K562 (cell line): Measurements from ENCODE around the gene PRR11. TPM values are rescaled to one million over a fixed set of nuclear protein-coding genes. Genes with fewer than 3 reads are reported as not detected.

Experiments
- ASH1L ChIP-seq: fragments of 450-650 bp; IDR thresholded peaks from 2 replicates; pipeline ENCODE4 v1.6.1; 2018; ENCODE audit warnings: borderline replicate concordance, mild to moderate bottlenecking, low read depth; ENCODE audit not compliant: partially characterized antibody
- ATF7 ChIP-seq: fragments of 450-650 bp; IDR thresholded peaks from 2 replicates; pipeline ENCODE4 v1.7.1; 2014; ENCODE audit warnings: mild to moderate bottlenecking, moderate library complexity
- CBFA2T3 ChIP-seq: fragments of 450-650 bp; IDR thresholded peaks from 2 replicates; pipeline ENCODE4 v1.6.1; 2017
- FOXK2 ChIP-seq, 2 experiments: fragments of 450-650 bp; IDR thresholded peaks in 1 of 2; conservative IDR thresholded peaks in 1 of 2; 2 replicates each; pipeline ENCODE4 v1.6.1; 2016; ENCODE audit warnings: low read depth in 2 of 2, mild to moderate bottlenecking in 1 of 2
- GATAD2B ChIP-seq: fragments of 450-650 bp; IDR thresholded peaks from 2 replicates; pipeline ENCODE4 v1.6.1; 2017; ENCODE audit warnings: mild to moderate bottlenecking, borderline replicate concordance
- HDAC2 ChIP-seq: fragments of 450-650 bp; IDR thresholded peaks from 2 replicates; pipeline ENCODE4 v1.6.1; 2016; ENCODE audit warnings: mild to moderate bottlenecking
- HDGF ChIP-seq: fragments of 450-650 bp; IDR thresholded peaks from 2 replicates; pipeline ENCODE4 v1.6.1; 2016
- IFI16 ChIP-seq: fragments of 250-450 bp; sonication (Bioruptor Pico); IDR thresholded peaks from 2 replicates; pipeline ENCODE4 v2.1.2; 2022; ENCODE audit warnings: mild to moderate bottlenecking, inconsistent platforms
- MBD2 ChIP-seq: sonication (generic); IDR thresholded peaks from 2 replicates; pipeline ENCODE4 v1.6.1; 2016; ENCODE audit warnings: low read depth, borderline replicate concordance
- MYBL2 ChIP-seq, 2 experiments: fragments of 450-650 bp in 1 of 2; sonication (generic) in 1 of 2; formaldehyde crosslinking in 1 of 2; IDR thresholded peaks; 2 replicates each; pipeline versions ENCODE4 v1.6.1 to v1.8.1; 2017 to 2022; ENCODE audit warnings: borderline replicate concordance in 1 of 2, inconsistent platforms in 1 of 2, low read depth in 1 of 2, mild to moderate bottlenecking in 1 of 2, missing genetic modification reagents in 1 of 2, moderate library complexity in 1 of 2
- NR2C1 ChIP-seq, 2 experiments: fragments of 450-650 bp; IDR thresholded peaks; 2 replicates each; pipeline ENCODE4 v1.6.1; 2017; ENCODE audit warnings: mild to moderate bottlenecking in 2 of 2, antibody characterized with exemption in 1 of 2, inconsistent platforms in 1 of 2, missing compliant biosample characterization in 1 of 2, missing genetic modification characterization in 1 of 2
- NR2C2 ChIP-seq, 2 experiments: fragments of 200-800 bp in 1 of 2; sonication (Bioruptor generic) in 1 of 2; sonication (generic) in 1 of 2; formaldehyde crosslinking in 1 of 2; IDR thresholded peaks; 2 replicates each; pipeline versions ENCODE4 v1.6.1 to v1.8.0; 2016 to 2022; ENCODE audit warnings: mild to moderate bottlenecking in 1 of 2, missing compliant biosample characterization in 1 of 2, missing genetic modification characterization in 1 of 2, missing genetic modification reagents in 1 of 2
- SIX5 ChIP-seq, 2 experiments: IDR thresholded peaks; 2 replicates each; pipeline ENCODE4 v1.6.1; 2011; ENCODE audit warnings: low read length in 2 of 2, borderline replicate concordance in 1 of 2, low read depth in 1 of 2, mild to moderate bottlenecking in 1 of 2, moderate library complexity in 1 of 2; ENCODE audit not compliant: insufficient read depth in 1 of 2
- TAF7 ChIP-seq: fragments of 450-650 bp; IDR thresholded peaks from 2 replicates; pipeline ENCODE4 v1.6.1; 2016; ENCODE audit warnings: missing genetic modification characterization, missing compliant biosample characterization
- ZKSCAN8 ChIP-seq: fragments of 200-800 bp; sonication (Bioruptor generic); IDR thresholded peaks from 2 replicates; pipeline ENCODE4 v1.6.1; 2016; ENCODE audit warnings: missing genetic modification characterization, missing compliant biosample characterization
- ZNF212 ChIP-seq: fragments of 450-650 bp; formaldehyde crosslinking; IDR thresholded peaks from 2 replicates; pipeline ENCODE4 v1.4.0; 2020; ENCODE audit warnings: mild to moderate bottlenecking
- ZSCAN29 ChIP-seq: fragments of 450-650 bp; IDR thresholded peaks from 2 replicates; pipeline ENCODE4 v1.6.1; 2017
- polyA plus RNA-seq, 8 experiments: library from polyadenylated mRNA; depleted of rRNA in 4 of 8; stranded (reverse) in 5 of 8; unstranded in 3 of 8; fragments of >200 nt; fragmentation: Nextera tagmentation in 2 of 8; fragmentation: Illumina TruSeq in 1 of 8; extraction: Ambion mirVana in 2 of 8; extraction: Trizol in 1 of 8; gene quantifications; 2 replicates each; pipeline versions ENCODE4 v1.2.1 to v1.2.3, GENCODE V29; 2011 to 2014; ENCODE audit warnings: inconsistent platforms in 1 of 8, missing spikeins in 1 of 8
- total RNA-seq, 7 experiments: library from RNA; depleted of rRNA in 6 of 7; stranded (reverse); fragments of >200 nt in 6 of 7; fragmentation: Illumina TruSeq in 2 of 7; extraction: Trizol in 2 of 7; gene quantifications; 2 replicates each; pipeline versions ENCODE4 v1.2.1 to v1.2.3, GENCODE V29; 2011 to 2021; ENCODE audit warnings: low replicate concordance in 1 of 7
- TF ChIP-seq, protein P1 (sequence below): fragments of 250-450 bp; sonication (Bioruptor Pico); IDR thresholded peaks from 2 replicates; pipeline ENCODE4 v1.4.0; 2020; ENCODE audit warnings: mild to moderate bottlenecking, moderate library complexity, borderline replicate concordance
- TF ChIP-seq, protein P2 (sequence below): conservative IDR thresholded peaks from 2 replicates; pipeline ENCODE4 v1.6.1; 2011; ENCODE audit warnings: low read depth, mild to moderate bottlenecking, low read length; ENCODE audit not compliant: control insufficient read depth
- TF ChIP-seq, protein P3 (sequence below), 2 experiments: fragments of 200-800 bp in 1 of 2; sonication (Bioruptor generic) in 1 of 2; sonication (generic) in 1 of 2; formaldehyde crosslinking in 1 of 2; IDR thresholded peaks in 1 of 2; conservative IDR thresholded peaks in 1 of 2; 2 replicates each; pipeline versions ENCODE4 v1.5.0 to v1.6.1; 2016 to 2020; ENCODE audit warnings: missing compliant biosample characterization in 1 of 2, missing genetic modification characterization in 1 of 2, missing genetic modification reagents in 1 of 2

Gene PRR11
- total and polyA plus RNA-seq, 9 of the 15 experiments (the other 6 are each of a cell fraction or from before 2014, with no cell fraction given), result 13.3 to 75.2 (median 46.4) TPM

DNA sequence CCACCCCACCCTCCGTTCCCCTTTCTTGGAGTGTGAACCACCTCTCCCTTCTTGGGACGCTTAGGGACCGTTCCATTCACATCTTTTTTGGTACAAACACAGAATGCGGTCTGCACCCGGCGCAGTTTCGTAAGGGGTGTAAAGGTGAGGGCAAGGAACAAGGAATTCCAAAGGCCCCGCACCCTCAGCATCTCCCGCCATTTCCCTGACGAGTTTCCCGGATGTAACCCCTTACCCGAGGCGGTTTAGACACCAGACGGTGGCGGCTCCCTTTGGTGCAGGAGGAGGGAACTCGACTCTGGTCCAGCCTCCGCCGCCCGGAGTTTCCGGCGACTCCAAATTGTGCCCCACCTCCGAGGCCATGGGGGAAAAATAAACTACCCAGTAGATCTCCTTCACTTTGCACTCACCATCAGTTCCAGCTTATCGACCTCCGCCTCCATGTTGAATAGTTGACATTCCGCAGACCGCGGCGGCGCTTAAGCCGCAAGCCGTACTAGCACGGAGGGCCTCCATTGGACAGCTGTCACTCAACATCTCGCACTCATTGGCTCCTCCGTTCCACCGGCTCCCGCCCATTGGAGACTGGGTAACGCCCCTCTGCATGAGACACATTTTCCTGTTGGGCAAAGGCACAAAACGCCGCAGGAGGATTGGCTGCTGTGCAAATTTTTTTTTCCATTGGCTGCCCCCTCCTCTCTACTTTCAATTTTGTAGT is 666 bp upstream of the PRR11 start, which contains the start of gene SKA2 (continued):
- TF ChIP-seq, protein P1, sequence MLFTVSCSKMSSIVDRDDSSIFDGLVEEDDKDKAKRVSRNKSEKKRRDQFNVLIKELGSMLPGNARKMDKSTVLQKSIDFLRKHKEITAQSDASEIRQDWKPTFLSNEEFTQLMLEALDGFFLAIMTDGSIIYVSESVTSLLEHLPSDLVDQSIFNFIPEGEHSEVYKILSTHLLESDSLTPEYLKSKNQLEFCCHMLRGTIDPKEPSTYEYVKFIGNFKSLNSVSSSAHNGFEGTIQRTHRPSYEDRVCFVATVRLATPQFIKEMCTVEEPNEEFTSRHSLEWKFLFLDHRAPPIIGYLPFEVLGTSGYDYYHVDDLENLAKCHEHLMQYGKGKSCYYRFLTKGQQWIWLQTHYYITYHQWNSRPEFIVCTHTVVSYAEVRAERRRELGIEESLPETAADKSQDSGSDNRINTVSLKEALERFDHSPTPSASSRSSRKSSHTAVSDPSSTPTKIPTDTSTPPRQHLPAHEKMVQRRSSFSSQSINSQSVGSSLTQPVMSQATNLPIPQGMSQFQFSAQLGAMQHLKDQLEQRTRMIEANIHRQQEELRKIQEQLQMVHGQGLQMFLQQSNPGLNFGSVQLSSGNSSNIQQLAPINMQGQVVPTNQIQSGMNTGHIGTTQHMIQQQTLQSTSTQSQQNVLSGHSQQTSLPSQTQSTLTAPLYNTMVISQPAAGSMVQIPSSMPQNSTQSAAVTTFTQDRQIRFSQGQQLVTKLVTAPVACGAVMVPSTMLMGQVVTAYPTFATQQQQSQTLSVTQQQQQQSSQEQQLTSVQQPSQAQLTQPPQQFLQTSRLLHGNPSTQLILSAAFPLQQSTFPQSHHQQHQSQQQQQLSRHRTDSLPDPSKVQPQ (CRISPR knock-in tag), result no peak
- TF ChIP-seq GATAD2B (no peak), ZKSCAN8 (peak; percentile 84; the same call in 1 of the 2 replicates), HDGF (no peak), SIX5 (IDR thresholded peaks at IDR 0.05; ENCODE audit: borderline replicate concordance in 1 of 2, insufficient read depth in 1 of 2, low read depth in 1 of 2, low read length in 2 of 2) (no peak), HDAC2 (no peak), IFI16 (CRISPR knock-in tag) (no peak), ASH1L (peak; percentile 99), ZNF212 (CRISPR knock-in tag) (no peak), ATF7 (peak; percentile 60; the same call in 1 of the 2 replicates), NR2C2 (CRISPR knock-in tag; IDR thresholded peaks at IDR 0.05) (no peak), NR2C2 (tag; IDR thresholded peaks at IDR 0.05) (peak; percentile 69), MYBL2 (IDR thresholded peaks at IDR 0.05; ENCODE audit: low read depth) (no peak), MYBL2 (CRISPR knock-in tag; IDR thresholded peaks at IDR 0.05; ENCODE audit: borderline replicate concordance) (no peak), NR2C1 (IDR thresholded peaks at IDR 0.05) (no peak), NR2C1 (tag; IDR thresholded peaks at IDR 0.05) (peak; percentile 48; the same call in 1 of the 2 replicates), CBFA2T3 (no peak), TAF7 (tag) (peak; percentile 70), FOXK2 (conservative IDR thresholded peaks at IDR 0.05 in 1 of 2, IDR thresholded peaks at IDR 0.05 in 1 of 2; ENCODE audit: low read depth in 2 of 2) (peak in 1 of 2 experiments; percentile 54; a peak in 2 of 4 replicates), MBD2 (peak; percentile 100), ZSCAN29 (no peak)
- TF ChIP-seq, protein P2, sequence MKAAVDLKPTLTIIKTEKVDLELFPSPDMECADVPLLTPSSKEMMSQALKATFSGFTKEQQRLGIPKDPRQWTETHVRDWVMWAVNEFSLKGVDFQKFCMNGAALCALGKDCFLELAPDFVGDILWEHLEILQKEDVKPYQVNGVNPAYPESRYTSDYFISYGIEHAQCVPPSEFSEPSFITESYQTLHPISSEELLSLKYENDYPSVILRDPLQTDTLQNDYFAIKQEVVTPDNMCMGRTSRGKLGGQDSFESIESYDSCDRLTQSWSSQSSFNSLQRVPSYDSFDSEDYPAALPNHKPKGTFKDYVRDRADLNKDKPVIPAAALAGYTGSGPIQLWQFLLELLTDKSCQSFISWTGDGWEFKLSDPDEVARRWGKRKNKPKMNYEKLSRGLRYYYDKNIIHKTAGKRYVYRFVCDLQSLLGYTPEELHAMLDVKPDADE, result no peak
- TF ChIP-seq, protein P3, sequence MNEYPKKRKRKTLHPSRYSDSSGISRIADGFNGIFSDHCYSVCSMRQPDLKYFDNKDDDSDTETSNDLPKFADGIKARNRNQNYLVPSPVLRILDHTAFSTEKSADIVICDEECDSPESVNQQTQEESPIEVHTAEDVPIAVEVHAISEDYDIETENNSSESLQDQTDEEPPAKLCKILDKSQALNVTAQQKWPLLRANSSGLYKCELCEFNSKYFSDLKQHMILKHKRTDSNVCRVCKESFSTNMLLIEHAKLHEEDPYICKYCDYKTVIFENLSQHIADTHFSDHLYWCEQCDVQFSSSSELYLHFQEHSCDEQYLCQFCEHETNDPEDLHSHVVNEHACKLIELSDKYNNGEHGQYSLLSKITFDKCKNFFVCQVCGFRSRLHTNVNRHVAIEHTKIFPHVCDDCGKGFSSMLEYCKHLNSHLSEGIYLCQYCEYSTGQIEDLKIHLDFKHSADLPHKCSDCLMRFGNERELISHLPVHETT (CRISPR knock-in tag; conservative IDR thresholded peaks at IDR 0.05 in 1 of 2, IDR thresholded peaks at IDR 0.05 in 1 of 2), result peak in 1 of 2 experiments; percentile 86; a peak in 2 of 4 replicates
